ENCODE data around the gene CLDN5. TPM values are rescaled to one million over a fixed set of nuclear protein-coding genes. Genes with fewer than 3 reads are reported as not detected.

The CLDN5 gene
- polyA plus RNA-seq, 1 donor from 2014 or later: 0.66 TPM

DNA sequence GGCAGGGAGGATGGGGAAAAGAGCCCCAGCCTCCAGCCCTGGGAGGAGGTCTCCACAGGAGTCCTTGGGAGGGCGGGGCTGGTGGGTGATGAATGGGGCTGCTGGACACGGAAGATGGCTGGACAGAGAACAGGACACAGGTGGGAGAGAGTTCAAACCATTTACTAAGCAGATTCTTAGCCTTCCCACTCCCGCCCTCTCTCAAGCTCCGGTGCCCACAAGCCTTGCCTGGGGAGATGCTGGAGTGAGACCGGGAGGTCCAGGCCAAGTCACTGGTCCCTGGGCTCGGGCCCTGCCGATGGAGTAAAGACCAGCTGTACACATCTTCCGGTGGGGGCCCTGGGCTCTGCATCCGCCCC is 1.4 kb downstream of the CLDN5 start:
- Histone ChIP-seq H3K4me2 (ENCODE audit: low read length) (no peak overlapping the region), H2AFZ (ENCODE audit: low read depth, low read length) (no peak overlapping the region), H3K36me3 (ENCODE audit: insufficient read depth, low read length) (no peaks in the 10 kb centered on the region), H4K20me1 (ENCODE audit: insufficient read depth) (no peaks in the 10 kb centered on the region), H3K9ac (ENCODE audit: low read length) (no peak overlapping the region), H3K27me3 (ENCODE audit: insufficient read depth, low read depth, low read length) (peaks cover 45% of the 10 kb centered on the region), H3K27ac (ENCODE audit: low read length) (no peak overlapping the region), H3K9me3 (ENCODE audit: low read length) (no peaks in the 10 kb centered on the region), H3K9me2 (ENCODE audit: insufficient read depth, low read length) (no peaks in the 10 kb centered on the region), H3K4me3 (ENCODE audit: low read length) (peak overlapping the region; percentile 67), H3K79me2 (replicated peaks; ENCODE audit: insufficient read depth, low read length) (no peaks in the 10 kb centered on the region), H3F3A (ENCODE audit: insufficient read depth, low read length, poor library complexity, severe bottlenecking) (no peaks in the 10 kb centered on the region)
- TF ChIP-seq SMC3 (conservative IDR thresholded peaks at IDR 0.05; ENCODE audit: poor library complexity) (no peak), RAD21 (conservative IDR thresholded peaks at IDR 0.05) (no peak), EZH2 (IDR thresholded peaks at IDR 0.05; ENCODE audit: borderline replicate concordance, insufficient read depth, low read length, poor library complexity, severe bottlenecking) (no peak), EP300 (conservative IDR thresholded peaks at IDR 0.05; ENCODE audit: poor library complexity, severe bottlenecking) (no peak), MXI1 (conservative IDR thresholded peaks at IDR 0.05; ENCODE audit: poor library complexity, severe bottlenecking) (no peak), POLR2AphosphoS5 (IDR thresholded peaks at IDR 0.05) (no peak), TAF1 (IDR thresholded peaks at IDR 0.05; ENCODE audit: low read depth) (no peak)
- TF ChIP-seq, protein P1, sequence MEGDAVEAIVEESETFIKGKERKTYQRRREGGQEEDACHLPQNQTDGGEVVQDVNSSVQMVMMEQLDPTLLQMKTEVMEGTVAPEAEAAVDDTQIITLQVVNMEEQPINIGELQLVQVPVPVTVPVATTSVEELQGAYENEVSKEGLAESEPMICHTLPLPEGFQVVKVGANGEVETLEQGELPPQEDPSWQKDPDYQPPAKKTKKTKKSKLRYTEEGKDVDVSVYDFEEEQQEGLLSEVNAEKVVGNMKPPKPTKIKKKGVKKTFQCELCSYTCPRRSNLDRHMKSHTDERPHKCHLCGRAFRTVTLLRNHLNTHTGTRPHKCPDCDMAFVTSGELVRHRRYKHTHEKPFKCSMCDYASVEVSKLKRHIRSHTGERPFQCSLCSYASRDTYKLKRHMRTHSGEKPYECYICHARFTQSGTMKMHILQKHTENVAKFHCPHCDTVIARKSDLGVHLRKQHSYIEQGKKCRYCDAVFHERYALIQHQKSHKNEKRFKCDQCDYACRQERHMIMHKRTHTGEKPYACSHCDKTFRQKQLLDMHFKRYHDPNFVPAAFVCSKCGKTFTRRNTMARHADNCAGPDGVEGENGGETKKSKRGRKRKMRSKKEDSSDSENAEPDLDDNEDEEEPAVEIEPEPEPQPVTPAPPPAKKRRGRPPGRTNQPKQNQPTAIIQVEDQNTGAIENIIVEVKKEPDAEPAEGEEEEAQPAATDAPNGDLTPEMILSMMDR (IDR thresholded peaks at IDR 0.05; ENCODE audit: poor library complexity, severe bottlenecking): no peak
- TF ChIP-seq, protein P2, sequence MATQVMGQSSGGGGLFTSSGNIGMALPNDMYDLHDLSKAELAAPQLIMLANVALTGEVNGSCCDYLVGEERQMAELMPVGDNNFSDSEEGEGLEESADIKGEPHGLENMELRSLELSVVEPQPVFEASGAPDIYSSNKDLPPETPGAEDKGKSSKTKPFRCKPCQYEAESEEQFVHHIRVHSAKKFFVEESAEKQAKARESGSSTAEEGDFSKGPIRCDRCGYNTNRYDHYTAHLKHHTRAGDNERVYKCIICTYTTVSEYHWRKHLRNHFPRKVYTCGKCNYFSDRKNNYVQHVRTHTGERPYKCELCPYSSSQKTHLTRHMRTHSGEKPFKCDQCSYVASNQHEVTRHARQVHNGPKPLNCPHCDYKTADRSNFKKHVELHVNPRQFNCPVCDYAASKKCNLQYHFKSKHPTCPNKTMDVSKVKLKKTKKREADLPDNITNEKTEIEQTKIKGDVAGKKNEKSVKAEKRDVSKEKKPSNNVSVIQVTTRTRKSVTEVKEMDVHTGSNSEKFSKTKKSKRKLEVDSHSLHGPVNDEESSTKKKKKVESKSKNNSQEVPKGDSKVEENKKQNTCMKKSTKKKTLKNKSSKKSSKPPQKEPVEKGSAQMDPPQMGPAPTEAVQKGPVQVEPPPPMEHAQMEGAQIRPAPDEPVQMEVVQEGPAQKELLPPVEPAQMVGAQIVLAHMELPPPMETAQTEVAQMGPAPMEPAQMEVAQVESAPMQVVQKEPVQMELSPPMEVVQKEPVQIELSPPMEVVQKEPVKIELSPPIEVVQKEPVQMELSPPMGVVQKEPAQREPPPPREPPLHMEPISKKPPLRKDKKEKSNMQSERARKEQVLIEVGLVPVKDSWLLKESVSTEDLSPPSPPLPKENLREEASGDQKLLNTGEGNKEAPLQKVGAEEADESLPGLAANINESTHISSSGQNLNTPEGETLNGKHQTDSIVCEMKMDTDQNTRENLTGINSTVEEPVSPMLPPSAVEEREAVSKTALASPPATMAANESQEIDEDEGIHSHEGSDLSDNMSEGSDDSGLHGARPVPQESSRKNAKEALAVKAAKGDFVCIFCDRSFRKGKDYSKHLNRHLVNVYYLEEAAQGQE (IDR thresholded peaks at IDR 0.05; ENCODE audit: borderline replicate concordance): no peak

DNA sequence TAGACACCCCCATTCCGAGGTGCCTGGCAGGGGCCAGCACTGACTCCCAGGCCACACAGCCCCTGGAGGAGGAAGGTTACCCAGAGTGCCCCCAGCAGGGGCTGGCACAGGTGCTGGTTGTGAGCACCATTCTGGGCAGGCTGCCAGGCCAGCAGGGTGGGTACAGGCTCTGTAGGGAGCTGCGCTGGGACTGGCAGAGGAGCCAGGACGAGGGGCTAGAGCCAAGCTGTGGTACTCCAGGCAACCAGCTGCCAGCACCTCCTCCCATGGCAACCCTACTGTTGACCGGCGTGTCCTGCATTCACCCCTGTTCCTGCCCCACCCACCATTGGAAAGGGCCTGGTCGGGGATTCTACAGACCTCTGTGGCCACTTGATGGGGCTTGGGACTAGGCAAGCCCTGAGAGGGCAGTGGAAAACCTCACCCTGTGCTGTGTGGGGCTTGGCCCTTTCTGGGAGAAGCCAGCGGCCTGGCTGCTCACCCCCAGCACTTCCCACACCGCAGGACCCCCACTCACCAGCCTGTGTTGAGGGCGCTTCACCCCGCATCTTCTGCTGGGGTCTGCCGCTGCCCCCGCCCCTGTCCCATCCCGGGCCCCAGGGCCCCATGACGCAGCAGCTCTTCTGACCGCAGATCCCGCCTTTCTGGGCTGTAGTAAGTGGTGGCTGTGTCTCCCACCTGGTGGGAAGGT is 1.9 kb downstream of the CLDN5 start:
- Histone ChIP-seq H3K9ac (ENCODE audit: low read length) (no peak overlapping the region), H4K20me1 (ENCODE audit: insufficient read depth) (no peaks in the 10 kb centered on the region), H3K9me2 (ENCODE audit: insufficient read depth, low read length) (no peaks in the 10 kb centered on the region), H3F3A (ENCODE audit: insufficient read depth, low read length, poor library complexity, severe bottlenecking) (no peaks in the 10 kb centered on the region), H3K36me3 (ENCODE audit: insufficient read depth, low read length) (no peaks in the 10 kb centered on the region), H3K79me2 (replicated peaks; ENCODE audit: insufficient read depth, low read length) (no peaks in the 10 kb centered on the region), H2AFZ (ENCODE audit: low read depth, low read length) (no peak overlapping the region), H3K4me3 (ENCODE audit: low read length) (no peak overlapping the region), H3K27ac (ENCODE audit: low read length) (no peak overlapping the region), H3K4me2 (ENCODE audit: low read length) (no peak overlapping the region), H3K9me3 (ENCODE audit: low read length) (no peaks in the 10 kb centered on the region), H3K27me3 (ENCODE audit: insufficient read depth, low read depth, low read length) (peaks cover 45% of the 10 kb centered on the region)
- TF ChIP-seq TAF1 (IDR thresholded peaks at IDR 0.05; ENCODE audit: low read depth) (no peak), EP300 (conservative IDR thresholded peaks at IDR 0.05; ENCODE audit: poor library complexity, severe bottlenecking) (no peak), RAD21 (conservative IDR thresholded peaks at IDR 0.05) (no peak), SMC3 (conservative IDR thresholded peaks at IDR 0.05; ENCODE audit: poor library complexity) (no peak), POLR2AphosphoS5 (IDR thresholded peaks at IDR 0.05) (no peak), EZH2 (IDR thresholded peaks at IDR 0.05; ENCODE audit: borderline replicate concordance, insufficient read depth, low read length, poor library complexity, severe bottlenecking) (no peak), MXI1 (conservative IDR thresholded peaks at IDR 0.05; ENCODE audit: poor library complexity, severe bottlenecking) (no peak)
- TF ChIP-seq, protein P1 (IDR thresholded peaks at IDR 0.05; ENCODE audit: poor library complexity, severe bottlenecking): no peak
- TF ChIP-seq, protein P2 (IDR thresholded peaks at IDR 0.05; ENCODE audit: borderline replicate concordance): no peak
